H1 (cell line): Measurements from ENCODE around the gene HOATZ.

Source experiments
- CTCF ChIP-seq, 3 experiments: IDR thresholded peaks; 1 replicate in 2 of 3; 2 replicates in 1 of 3; pipeline versions ENCODE4 v1.5.1 to v1.6.1; 2011; ENCODE audit warnings: low read length in 3 of 3, mild to moderate bottlenecking in 3 of 3, inconsistent platforms in 2 of 3, low read depth in 1 of 3, moderate library complexity in 1 of 3; ENCODE audit not compliant: insufficient read depth in 1 of 3; ENCODE audit errors: control extremely low read depth in 1 of 3
- EP300 ChIP-seq, 2 experiments: IDR thresholded peaks; 1 replicate in 1 of 2; 2 replicates in 1 of 2; pipeline ENCODE4 v1.6.1; 2011 to 2012; ENCODE audit warnings: low read depth in 2 of 2, low read length in 2 of 2, mild to moderate bottlenecking in 2 of 2, borderline replicate concordance in 1 of 2, inconsistent platforms in 1 of 2, moderate library complexity in 1 of 2
- EZH2 ChIP-seq: fragments of 200-600 bp; sonication (generic); IDR thresholded peaks from 2 replicates; pipeline ENCODE4 v1.7.1; 2012; ENCODE audit warnings: low read depth, mild to moderate bottlenecking, moderate library complexity, low read length, inconsistent platforms; ENCODE audit not compliant: severe bottlenecking
- POLR2A ChIP-seq, 2 experiments: IDR thresholded peaks; 1 replicate in 1 of 2; 2 replicates in 1 of 2; pipeline ENCODE4 v1.6.1; 2011; ENCODE audit warnings: low read depth in 2 of 2, low read length in 2 of 2, mild to moderate bottlenecking in 2 of 2; ENCODE audit errors: control extremely low read depth in 1 of 2
- SIRT6 ChIP-seq: IDR thresholded peaks from one replicate; pipeline ENCODE4 v1.7.1; 2012; ENCODE audit warnings: low read length, inconsistent platforms
- TF ChIP-seq, protein P1 (sequence below): IDR thresholded peaks from 2 replicates; pipeline ENCODE4 v1.6.1; 2011; ENCODE audit warnings: low read length, improper control_type of control experiment

DNA sequence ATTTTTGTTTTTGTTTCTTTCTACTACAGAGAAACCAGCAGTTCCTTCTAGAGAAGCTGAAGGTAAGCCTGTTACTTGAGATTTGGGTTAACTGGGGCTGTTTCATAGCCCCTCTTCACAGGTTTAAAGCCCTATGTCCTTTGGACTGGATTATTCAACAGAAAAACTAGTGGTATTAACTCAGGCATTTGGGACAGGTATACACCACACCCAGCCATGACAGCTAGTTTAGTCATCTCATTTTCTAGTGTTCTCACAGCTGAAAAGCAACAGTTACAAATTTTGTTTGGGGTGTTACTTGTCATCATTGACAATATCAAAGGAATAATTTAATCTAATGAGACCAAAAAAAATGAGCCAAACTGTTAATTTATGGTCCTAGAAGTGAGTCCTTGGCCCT, 40.0 kb downstream of the HOATZ start:
- TF ChIP-seq EP300 (IDR thresholded peaks at IDR 0.05; ENCODE audit: borderline replicate concordance in 1 of 2, low read depth in 2 of 2, low read length in 2 of 2) (no peak), POLR2A (IDR thresholded peaks at IDR 0.05; ENCODE audit: control extremely low read depth in 1 of 2, low read depth in 2 of 2, low read length in 2 of 2) (no peak), CTCF (IDR thresholded peaks at IDR 0.05; ENCODE audit: control extremely low read depth in 1 of 3, insufficient read depth in 1 of 3, low read depth in 1 of 3, low read length in 3 of 3) (no peak), EZH2 (no peak), SIRT6 (no peak)
- TF ChIP-seq, protein P1, sequence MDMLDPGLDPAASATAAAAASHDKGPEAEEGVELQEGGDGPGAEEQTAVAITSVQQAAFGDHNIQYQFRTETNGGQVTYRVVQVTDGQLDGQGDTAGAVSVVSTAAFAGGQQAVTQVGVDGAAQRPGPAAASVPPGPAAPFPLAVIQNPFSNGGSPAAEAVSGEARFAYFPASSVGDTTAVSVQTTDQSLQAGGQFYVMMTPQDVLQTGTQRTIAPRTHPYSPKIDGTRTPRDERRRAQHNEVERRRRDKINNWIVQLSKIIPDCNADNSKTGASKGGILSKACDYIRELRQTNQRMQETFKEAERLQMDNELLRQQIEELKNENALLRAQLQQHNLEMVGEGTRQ = no peak
